Effector memory CD4-positive, alpha-beta T cell (primary cell): ENCODE data around the gene PTPRM.

Source experiments
- DNase-seq, 3 donors: peaks; one replicate each; pipeline ENCODE4 v3.0.0-alpha.2; 2020
- H3K27ac ChIP-seq: 2 replicates; pipeline ENCODE4 v1.7.0; 2013; ENCODE audit warnings: mild to moderate bottlenecking, low read length, moderate library complexity; ENCODE audit not compliant: insufficient read depth, poor library complexity, severe bottlenecking
- H3K27me3 ChIP-seq: replicated peaks from 2 replicates; pipeline ENCODE4 v1.7.0; 2013; ENCODE audit warnings: mild to moderate bottlenecking, low read length; ENCODE audit not compliant: insufficient read depth, control insufficient read depth, poor library complexity, severe bottlenecking
- H3K36me3 ChIP-seq: 2 replicates; pipeline ENCODE4 v1.7.0; 2013; ENCODE audit warnings: mild to moderate bottlenecking, low read length, moderate library complexity; ENCODE audit not compliant: control insufficient read depth, insufficient read depth
- H3K4me1 ChIP-seq: 2 replicates; pipeline ENCODE4 v1.7.0; 2013; ENCODE audit warnings: low read length, mild to moderate bottlenecking; ENCODE audit not compliant: control insufficient read depth, insufficient read depth, poor library complexity, severe bottlenecking
- H3K4me3 ChIP-seq: 2 replicates; pipeline ENCODE4 v1.7.0; 2013; ENCODE audit warnings: low read length, low read depth, mild to moderate bottlenecking; ENCODE audit not compliant: insufficient read depth, poor library complexity, severe bottlenecking
- H3K9me3 ChIP-seq: 2 replicates; pipeline ENCODE4 v1.7.0; 2013; ENCODE audit warnings: mild to moderate bottlenecking, low read length, moderate library complexity; ENCODE audit not compliant: control insufficient read depth

PTPRM gene

DNA sequence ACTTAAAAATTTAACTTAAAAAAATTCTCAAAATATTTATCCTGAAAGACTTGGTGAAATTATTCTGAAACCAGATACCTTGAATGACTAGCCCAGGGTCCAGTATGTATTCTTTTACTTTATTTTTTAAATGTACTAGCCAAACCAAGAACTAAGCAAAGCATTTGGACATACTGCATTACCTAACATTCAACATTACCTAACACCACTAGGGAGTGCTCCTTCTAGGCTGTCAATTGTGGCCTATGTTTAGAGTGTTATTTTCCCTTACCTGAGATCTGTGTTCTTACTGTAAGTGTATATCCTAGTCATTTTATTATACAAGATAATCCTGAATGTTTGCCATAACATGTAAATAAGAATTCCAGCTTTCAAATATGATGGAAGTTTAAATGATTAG lies 496.6 kb downstream of the PTPRM start:
- Histone ChIP-seq H3K36me3 (no peaks in the 10 kb centered on the region), H3K27ac (no peak overlapping the region), H3K4me1 (no peaks in the 10 kb centered on the region), H3K9me3 (no peaks in the 10 kb centered on the region), H3K27me3 (no peaks in the 10 kb centered on the region), H3K4me3 (no peak overlapping the region)
- no peak for DNase-seq

DNA sequence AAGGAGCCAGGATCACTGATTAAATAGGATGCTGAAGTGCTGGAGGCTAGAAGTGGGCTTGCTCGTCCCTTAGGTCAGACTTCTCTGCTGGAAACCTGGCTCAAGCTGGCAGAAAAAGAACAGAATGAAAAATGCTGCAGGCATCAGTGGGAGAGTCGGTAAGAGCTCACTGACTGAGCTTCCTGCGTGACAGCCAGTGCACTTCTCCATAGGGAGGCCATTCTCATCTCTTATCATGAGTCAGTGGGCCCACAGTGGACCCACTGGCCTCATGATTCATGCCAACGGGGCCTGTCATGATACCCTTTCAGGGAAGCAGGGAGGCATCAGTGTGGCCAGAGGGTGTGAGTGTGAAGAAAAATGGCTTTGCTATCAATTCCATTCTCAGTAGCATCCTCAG lies 498.2 kb downstream of the PTPRM start:
- Histone ChIP-seq H3K27ac (no peak overlapping the region), H3K4me1 (no peaks in the 10 kb centered on the region), H3K9me3 (no peaks in the 10 kb centered on the region), H3K27me3 (no peaks in the 10 kb centered on the region), H3K4me3 (no peak overlapping the region), H3K36me3 (no peaks in the 10 kb centered on the region)
- no peak for DNase-seq

DNA sequence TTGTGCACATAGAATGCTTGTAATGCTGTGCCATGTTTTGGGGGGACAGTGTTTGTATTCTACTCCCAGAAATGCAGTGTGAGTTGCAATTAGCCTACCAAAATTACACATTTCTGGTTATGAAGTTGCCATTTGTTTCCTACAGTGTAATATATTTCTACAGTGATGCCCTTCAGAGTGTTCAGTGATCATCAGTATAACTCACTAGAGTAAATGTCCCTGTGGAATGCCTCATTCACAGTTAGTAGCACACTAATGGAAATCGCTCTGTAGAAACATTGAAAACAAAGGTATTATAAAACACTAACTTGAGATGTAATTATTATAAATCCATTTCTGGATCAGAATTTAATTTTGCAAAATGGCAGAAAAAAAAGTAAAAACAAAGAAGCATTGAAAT lies 498.7 kb downstream of the PTPRM start:
- no peak for DNase-seq
- Histone ChIP-seq H3K4me3 (no peak overlapping the region), H3K27ac (no peak overlapping the region), H3K36me3 (no peaks in the 10 kb centered on the region), H3K27me3 (no peaks in the 10 kb centered on the region), H3K9me3 (no peaks in the 10 kb centered on the region), H3K4me1 (no peaks in the 10 kb centered on the region)

DNA sequence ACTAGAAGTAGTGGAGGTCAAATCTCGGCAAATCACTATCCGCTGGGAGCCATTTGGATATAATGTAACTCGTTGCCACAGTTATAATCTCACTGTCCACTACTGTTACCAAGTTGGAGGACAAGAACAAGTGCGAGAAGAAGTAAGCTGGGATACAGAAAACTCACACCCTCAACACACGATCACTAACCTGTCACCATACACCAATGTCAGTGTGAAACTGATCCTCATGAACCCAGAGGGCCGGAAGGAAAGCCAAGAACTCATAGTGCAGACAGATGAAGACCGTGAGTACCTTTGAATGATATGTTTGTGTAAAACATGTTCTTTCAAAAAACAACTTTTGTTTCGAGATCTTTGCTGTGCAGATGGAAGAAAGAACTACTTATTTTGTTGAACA lies 502.6 kb downstream of the PTPRM start:
- no peak overlapping the region for H3K27ac ChIP-seq
- no peak overlapping the region for H3K4me3 ChIP-seq
- no peaks in the 10 kb centered on the region for H3K27me3 ChIP-seq
- DNase-seq, result no peak
- H3K9me3 ChIP-seq, result no peaks in the 10 kb centered on the region
- no peaks in the 10 kb centered on the region for H3K36me3 ChIP-seq
- H3K4me1 ChIP-seq, result no peaks in the 10 kb centered on the region

DNA sequence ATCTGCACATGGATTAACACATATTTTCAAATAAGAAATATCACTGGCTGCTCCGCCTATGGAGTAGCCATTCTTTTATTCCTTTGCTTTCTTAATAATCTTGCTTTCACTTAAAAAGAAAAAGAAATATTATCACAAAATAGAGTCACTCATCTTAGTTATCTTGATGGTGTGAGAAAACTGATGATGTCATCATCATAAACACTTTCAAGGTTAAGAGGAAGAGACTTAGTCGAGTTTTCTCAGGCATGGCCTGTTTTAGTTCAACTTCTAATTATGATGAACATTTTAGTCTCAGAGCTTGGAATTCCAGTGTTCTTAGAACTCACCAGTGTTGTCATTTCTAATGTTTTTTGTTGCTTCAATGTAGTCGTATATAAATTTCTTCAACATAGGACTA lies 506.1 kb downstream of the PTPRM start:
- H3K4me3 ChIP-seq, result no peak overlapping the region
- H3K9me3 ChIP-seq, result no peaks in the 10 kb centered on the region
- H3K27me3 ChIP-seq, result no peaks in the 10 kb centered on the region
- no peaks in the 10 kb centered on the region for H3K36me3 ChIP-seq
- no peaks in the 10 kb centered on the region for H3K4me1 ChIP-seq
- no peak overlapping the region for H3K27ac ChIP-seq
- no peak for DNase-seq

DNA sequence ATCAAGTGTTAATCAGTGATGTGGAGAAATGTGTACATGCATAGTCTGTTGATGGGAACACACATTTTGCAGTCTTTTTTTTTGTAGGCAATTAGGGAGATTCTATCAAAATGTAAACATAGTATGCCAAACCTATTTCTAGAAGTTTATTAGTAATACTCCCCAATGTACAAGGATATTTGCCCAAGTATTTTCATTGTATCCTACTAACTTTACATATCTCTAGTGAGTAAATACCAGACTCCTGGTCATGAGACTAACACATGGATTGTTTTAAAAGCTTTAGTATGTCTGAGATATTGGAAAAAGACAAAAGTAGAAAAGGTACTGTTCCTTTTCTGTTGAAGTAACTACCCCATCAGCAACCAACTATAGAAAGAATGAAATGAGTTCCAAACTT lies 513.0 kb downstream of the PTPRM start:
- H3K36me3 ChIP-seq, result no peaks in the 10 kb centered on the region
- no peaks in the 10 kb centered on the region for H3K27me3 ChIP-seq
- no peak overlapping the region for H3K27ac ChIP-seq
- no peaks in the 10 kb centered on the region for H3K9me3 ChIP-seq
- DNase-seq, result no peak
- H3K4me3 ChIP-seq, result no peak overlapping the region
- H3K4me1 ChIP-seq, result no peaks in the 10 kb centered on the region

DNA sequence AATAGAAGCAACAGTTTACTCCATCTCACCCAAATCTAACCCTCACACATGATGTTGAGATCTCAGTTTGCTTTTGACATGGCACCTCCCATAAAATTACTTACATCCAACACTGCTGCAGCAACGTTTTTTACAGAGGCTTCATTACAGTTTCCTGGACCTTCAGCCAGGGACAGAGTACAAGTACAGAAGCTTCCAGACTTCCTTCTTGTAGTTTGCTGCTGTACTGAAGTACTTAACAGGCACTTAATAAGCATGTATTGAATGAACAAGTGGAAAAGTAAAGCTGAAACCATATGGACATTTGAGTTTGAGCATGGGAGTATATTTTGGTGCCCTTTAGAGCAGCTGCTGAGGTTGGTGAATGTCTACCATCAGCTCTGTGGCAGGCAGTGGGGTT lies 514.2 kb downstream of the PTPRM start:
- Histone ChIP-seq H3K4me3 (no peak overlapping the region), H3K36me3 (no peaks in the 10 kb centered on the region), H3K27ac (no peak overlapping the region), H3K9me3 (no peaks in the 10 kb centered on the region), H3K4me1 (no peaks in the 10 kb centered on the region), H3K27me3 (no peaks in the 10 kb centered on the region)
- no peak for DNase-seq

DNA sequence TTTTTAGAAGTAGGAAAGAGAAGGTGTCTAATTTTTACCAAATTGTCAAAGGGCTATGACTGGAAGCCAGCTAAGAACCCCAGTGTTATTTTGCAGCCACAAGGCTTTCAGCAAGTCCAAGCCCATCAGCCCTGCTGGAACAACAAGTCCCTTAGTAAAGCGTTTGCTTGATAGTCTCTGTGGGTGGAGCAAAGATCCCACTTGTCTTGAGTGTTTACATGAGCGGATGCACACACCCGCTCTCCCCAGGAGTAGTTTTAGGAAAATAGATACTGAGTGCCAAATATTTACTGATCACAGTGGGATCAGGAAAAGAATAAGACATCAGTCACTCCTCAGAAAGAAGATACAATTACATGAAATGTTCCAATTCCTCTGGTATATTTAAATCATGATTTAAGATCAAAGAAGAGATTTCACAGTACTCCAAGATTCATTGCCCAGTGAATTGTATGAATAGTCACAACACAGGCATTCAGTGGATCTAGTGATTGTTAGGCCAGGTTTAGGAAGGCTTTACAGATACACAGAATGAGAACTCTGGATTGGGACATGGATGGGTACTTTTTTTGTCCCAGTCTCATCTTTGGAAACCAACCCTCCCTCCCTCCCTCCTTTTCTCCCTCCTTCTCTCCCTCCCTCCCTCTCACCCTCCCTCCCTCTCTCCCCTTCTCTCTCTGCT lies 514.9 kb downstream of the PTPRM start:
- Histone ChIP-seq H3K9me3 (no peaks in the 10 kb centered on the region), H3K27me3 (no peaks in the 10 kb centered on the region), H3K4me1 (no peaks in the 10 kb centered on the region), H3K36me3 (no peaks in the 10 kb centered on the region), H3K27ac (no peak overlapping the region), H3K4me3 (no peak overlapping the region)
- no peak for DNase-seq

DNA sequence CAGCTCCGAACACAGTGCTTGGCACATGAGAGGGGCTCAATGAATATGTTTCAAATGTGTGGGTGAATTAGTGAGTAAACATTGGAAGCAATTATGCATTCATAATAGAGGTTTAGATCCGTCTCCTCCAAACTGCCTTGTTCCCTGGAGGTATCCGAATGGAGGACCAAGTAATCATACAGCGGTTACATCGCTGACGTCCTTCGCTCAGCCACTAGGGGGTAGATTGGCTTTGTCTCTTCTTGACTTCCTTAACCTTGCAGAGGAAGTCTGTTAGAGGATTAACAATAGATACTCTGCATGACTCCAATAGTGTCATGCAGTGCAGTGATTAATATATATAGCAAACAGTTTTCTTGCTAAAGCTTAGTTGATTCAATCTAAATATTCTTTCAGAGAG lies 517.0 kb downstream of the PTPRM start:
- Histone ChIP-seq H3K36me3 (no peaks in the 10 kb centered on the region), H3K4me1 (no peaks in the 10 kb centered on the region)
- no peak for DNase-seq

DNA sequence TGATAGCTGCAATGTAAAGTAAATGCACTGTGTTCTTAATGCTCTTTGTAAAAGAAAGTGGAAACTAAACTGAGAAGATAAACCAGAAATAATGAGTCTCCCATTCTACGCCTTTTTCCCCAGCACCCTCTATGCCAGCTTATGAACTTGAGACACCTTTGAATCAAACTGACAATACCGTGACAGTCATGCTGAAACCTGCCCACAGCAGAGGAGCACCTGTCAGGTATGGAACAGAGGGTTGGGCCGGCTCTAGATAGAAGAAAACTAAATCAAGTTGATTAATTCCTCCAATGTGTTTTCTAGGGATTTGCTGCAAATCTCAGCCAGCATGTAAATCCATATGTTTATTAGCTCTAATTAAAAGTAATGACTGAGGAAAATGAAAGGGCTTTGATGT lies 521.5 kb downstream of the PTPRM start:
- H3K4me3 ChIP-seq, result no peak overlapping the region
- H3K4me1 ChIP-seq, result no peaks in the 10 kb centered on the region
- DNase-seq, result no peak
- no peak overlapping the region for H3K27ac ChIP-seq
- H3K27me3 ChIP-seq, result no peaks in the 10 kb centered on the region
- H3K36me3 ChIP-seq, result no peaks in the 10 kb centered on the region
- no peaks in the 10 kb centered on the region for H3K9me3 ChIP-seq

More for the DNA sequence above, 517.0 kb downstream of the PTPRM start:
- no peak overlapping the region for H3K27ac ChIP-seq
- no peaks in the 10 kb centered on the region for H3K9me3 ChIP-seq
- H3K4me3 ChIP-seq, result no peak overlapping the region
- H3K27me3 ChIP-seq, result no peaks in the 10 kb centered on the region
